SK-N-SH (cell line): ENCODE results near the gene CSTB.

Experiments used
- CTCF ChIP-seq: fragments of 200-600 bp; sonication (generic); IDR thresholded peaks from 2 replicates; pipeline ENCODE4 v1.6.1; 2017; ENCODE audit warnings: antibody characterized with exemption, mild to moderate bottlenecking, moderate library complexity
- EP300 ChIP-seq, 2 experiments: IDR thresholded peaks; 2 replicates each; pipeline versions ENCODE4 v1.4.0 to v1.6.1; 2012; ENCODE audit warnings: borderline replicate concordance in 1 of 2, low read depth in 1 of 2, low read length in 1 of 2
- GABPA ChIP-seq: IDR thresholded peaks from 2 replicates; pipeline ENCODE4 v1.4.0; 2012; ENCODE audit warnings: low read depth, mild to moderate bottlenecking
- POLR2AphosphoS5 ChIP-seq: IDR thresholded peaks from 2 replicates; pipeline ENCODE4 v1.6.1; 2012; ENCODE audit warnings: low read depth, low read length
- REST ChIP-seq: IDR thresholded peaks from 2 replicates; pipeline ENCODE4 v1.6.1; 2012; ENCODE audit warnings: mild to moderate bottlenecking, low read depth, low read length, moderate library complexity
- USF1 ChIP-seq: IDR thresholded peaks from 2 replicates; pipeline ENCODE4 v1.4.0; 2012; ENCODE audit warnings: low read depth, borderline replicate concordance

- TF ChIP-seq GABPA (no peak), CTCF (no peak), USF1 (no peak), REST (no peak), POLR2AphosphoS5 (no peak), EP300 (IDR thresholded peaks at IDR 0.05; ENCODE audit: borderline replicate concordance in 1 of 2, low read depth in 1 of 2, low read length in 1 of 2) (no peak)
These were observed 48.5 kb upstream of the CSTB start for GRCh38 chr21:43824333-43825241.
